HepG2 (cell line): Measurements from ENCODE around the gene PLXNB2. TPM values are rescaled to one million over a fixed set of nuclear protein-coding genes. Genes with fewer than 3 reads are reported as not detected.

Source experiments
- E2F5 ChIP-seq: sonication (generic); formaldehyde crosslinking; conservative IDR thresholded peaks from 2 replicates; pipeline ENCODE4 v1.4.0; 2020; ENCODE audit warnings: missing genetic modification reagents
- EP300 ChIP-seq, 3 experiments: sonication (generic) in 1 of 3; formaldehyde crosslinking in 1 of 3; IDR thresholded peaks; 2 replicates each; pipeline versions ENCODE4 v1.5.1 to v1.6.1; 2011 to 2020; ENCODE audit warnings: low read depth in 2 of 3, low read length in 2 of 3, borderline replicate concordance in 1 of 3, improper control_type of control experiment in 1 of 3, mild to moderate bottlenecking in 1 of 3, missing genetic modification reagents in 1 of 3, moderate library complexity in 1 of 3
- ESRRA ChIP-seq: sonication (generic); formaldehyde crosslinking; IDR thresholded peaks from 2 replicates; pipeline ENCODE4 v1.5.1; 2020; ENCODE audit warnings: mild to moderate bottlenecking, low read depth, missing genetic modification reagents
- GPN1 ChIP-seq: sonication (generic); formaldehyde crosslinking; IDR thresholded peaks from 2 replicates; pipeline ENCODE4 v1.5.1; 2020; ENCODE audit warnings: missing genetic modification reagents, borderline replicate concordance
- HNRNPK ChIP-seq: fragments of 200-400 bp; formaldehyde crosslinking; IDR thresholded peaks from 2 replicates; pipeline ENCODE4 v1.6.1; 2018; ENCODE audit warnings: low read length, low read depth, moderate library complexity, mild to moderate bottlenecking; ENCODE audit not compliant: poor library complexity, severe bottlenecking
- MAZ ChIP-seq, 2 experiments: sonication (generic) in 1 of 2; formaldehyde crosslinking in 1 of 2; IDR thresholded peaks; 2 replicates each; pipeline versions ENCODE4 v1.5.0 to v1.6.1; 2012 to 2020; ENCODE audit warnings: low read depth in 2 of 2, mild to moderate bottlenecking in 2 of 2, borderline replicate concordance in 1 of 2, improper control_type of control experiment in 1 of 2, low read length in 1 of 2, missing genetic modification reagents in 1 of 2, moderate library complexity in 1 of 2
- NFATC3 ChIP-seq: sonication (generic); formaldehyde crosslinking; IDR thresholded peaks from 2 replicates; pipeline ENCODE4 v1.5.1; 2020; ENCODE audit warnings: mild to moderate bottlenecking, missing genetic modification reagents
- RAD21 ChIP-seq: fragments of 450-650 bp; formaldehyde crosslinking; IDR thresholded peaks from 2 replicates; pipeline ENCODE4 v1.5.0; 2020; ENCODE audit warnings: mild to moderate bottlenecking
- RBFOX2 ChIP-seq: fragments of 200-400 bp; formaldehyde crosslinking; IDR thresholded peaks from 2 replicates; pipeline ENCODE4 v1.6.1; 2017; ENCODE audit warnings: low read depth, mild to moderate bottlenecking, low read length
- RBM39 ChIP-seq: fragments of 200-400 bp; formaldehyde crosslinking; IDR thresholded peaks from one replicate; pipeline ENCODE4 v1.6.1; 2018; ENCODE audit warnings: antibody characterized with exemption, mild to moderate bottlenecking, low read depth, low read length; ENCODE audit not compliant: poor library complexity, severe bottlenecking
- RFXAP ChIP-seq: sonication (generic); formaldehyde crosslinking; IDR thresholded peaks from 2 replicates; pipeline ENCODE4 v1.4.0; 2020; ENCODE audit warnings: missing genetic modification reagents, borderline replicate concordance
- RXRA ChIP-seq: sonication (generic); formaldehyde crosslinking; IDR thresholded peaks from 2 replicates; pipeline ENCODE4 v1.5.1; 2020; ENCODE audit warnings: missing genetic modification reagents
- ZFP82 ChIP-seq: sonication (generic); formaldehyde crosslinking; IDR thresholded peaks from 2 replicates; pipeline ENCODE4 v1.5.1; 2020; ENCODE audit warnings: mild to moderate bottlenecking, missing genetic modification reagents, borderline replicate concordance
- ZFX ChIP-seq: sonication (generic); formaldehyde crosslinking; IDR thresholded peaks from 2 replicates; pipeline ENCODE4 v1.4.0; 2020; ENCODE audit warnings: mild to moderate bottlenecking, low read depth, missing genetic modification reagents, moderate library complexity
- ZKSCAN5 ChIP-seq: sonication (generic); formaldehyde crosslinking; IDR thresholded peaks from 2 replicates; pipeline ENCODE4 v1.5.1; 2020; ENCODE audit warnings: mild to moderate bottlenecking, missing genetic modification reagents
- ZNF10 ChIP-seq: sonication (generic); formaldehyde crosslinking; IDR thresholded peaks from 2 replicates; pipeline ENCODE4 v1.4.0; 2020; ENCODE audit warnings: mild to moderate bottlenecking, low read depth, missing genetic modification reagents, borderline replicate concordance
- ZNF225 ChIP-seq: sonication (generic); formaldehyde crosslinking; IDR thresholded peaks from 2 replicates; pipeline ENCODE4 v1.4.0; 2020; ENCODE audit warnings: mild to moderate bottlenecking, missing genetic modification reagents
- ZNF33A ChIP-seq: sonication (generic); formaldehyde crosslinking; IDR thresholded peaks from 2 replicates; pipeline ENCODE4 v1.5.1; 2020; ENCODE audit warnings: missing genetic modification reagents, mild to moderate bottlenecking, moderate library complexity, borderline replicate concordance
- ZNF510 ChIP-seq: sonication (generic); formaldehyde crosslinking; IDR thresholded peaks from 2 replicates; pipeline ENCODE4 v1.4.0; 2020; ENCODE audit warnings: low read depth, mild to moderate bottlenecking, missing genetic modification reagents
- ZNF552 ChIP-seq: sonication (generic); formaldehyde crosslinking; IDR thresholded peaks from 2 replicates; pipeline ENCODE4 v1.9.0; 2022; ENCODE audit warnings: missing genetic modification reagents, mild to moderate bottlenecking, borderline replicate concordance
- ZNF563 ChIP-seq: sonication (generic); formaldehyde crosslinking; IDR thresholded peaks from 2 replicates; pipeline ENCODE4 v1.8.0; 2022; ENCODE audit warnings: mild to moderate bottlenecking, moderate library complexity, missing genetic modification reagents
- ZNF713 ChIP-seq: sonication (generic); formaldehyde crosslinking; IDR thresholded peaks from 2 replicates; pipeline ENCODE4 v1.4.0; 2020; ENCODE audit warnings: mild to moderate bottlenecking, missing genetic modification reagents
- polyA plus RNA-seq, 8 experiments: library from polyadenylated mRNA; depleted of rRNA in 3 of 8; stranded (reverse) in 7 of 8; unstranded in 1 of 8; fragments of >200 nt; fragmentation: Illumina TruSeq in 4 of 8; extraction: Trizol in 4 of 8; gene quantifications; 2 replicates each; pipeline versions ENCODE4 v1.2.1 to v1.2.3, GENCODE V29; 2011 to 2016; ENCODE audit warnings: low read depth in 4 of 8, missing spikeins in 1 of 8, mixed read lengths in 1 of 8; ENCODE audit not compliant: insufficient read depth in 1 of 8
- total RNA-seq, 5 experiments: library from RNA; depleted of rRNA; stranded (reverse); fragments of >200 nt; fragmentation: Illumina TruSeq; extraction: Trizol; gene quantifications; 2 replicates each; pipeline ENCODE4 v1.2.3, GENCODE V29; 2016; ENCODE audit warnings: low read depth in 1 of 5
- TF ChIP-seq, protein P1 (sequence below): sonication (generic); formaldehyde crosslinking; IDR thresholded peaks from 2 replicates; pipeline ENCODE4 v1.4.0; 2020; ENCODE audit warnings: missing genetic modification reagents
- TF ChIP-seq, protein P2 (sequence below): sonication (generic); formaldehyde crosslinking; IDR thresholded peaks from 2 replicates; pipeline ENCODE4 v1.8.0; 2022; ENCODE audit warnings: missing genetic modification reagents, mild to moderate bottlenecking, borderline replicate concordance
- TF ChIP-seq, protein P3 (sequence below): IDR thresholded peaks from 2 replicates; pipeline ENCODE4 v1.6.1; 2012; ENCODE audit warnings: inconsistent platforms

PLXNB2 gene
- total and polyA plus RNA-seq, 2 of the 13 experiments (the other 11 are each of a cell fraction or from before 2014, with no cell fraction given): 32.6 to 68.9 TPM

- TF ChIP-seq E2F5 (CRISPR knock-in tag) (no peak), RBM39 (peak; percentile 42), MAZ (IDR thresholded peaks at IDR 0.05; ENCODE audit: borderline replicate concordance, low read depth, low read length) (0 out of 2 replicates have a peak, but pooled peaks have one; percentile 42), MAZ (CRISPR knock-in tag; IDR thresholded peaks at IDR 0.05; ENCODE audit: low read depth) (no peak), EP300 (IDR thresholded peaks at IDR 0.05; ENCODE audit: low read depth in 2 of 2, low read length in 2 of 2) (no peak), EP300 (CRISPR knock-in tag; IDR thresholded peaks at IDR 0.05; ENCODE audit: borderline replicate concordance) (no peak), RXRA (CRISPR knock-in tag) (peak; percentile 18; the same call in 1 of the 2 replicates), HNRNPK (peak; percentile 73), ZNF225 (CRISPR knock-in tag) (0 out of 2 replicates have a peak, but pooled peaks have one; percentile 3), ZNF33A (CRISPR knock-in tag) (no peak), RAD21 (CRISPR knock-in tag) (peak; percentile 21; the same call in 1 of the 2 replicates), ZFP82 (no peak), ZFX (CRISPR knock-in tag) (0 out of 2 replicates have a peak, but pooled peaks have one; percentile 35), ZNF563 (CRISPR knock-in tag) (peak; percentile 37; the same call in 1 of the 2 replicates), ZNF10 (CRISPR knock-in tag) (no peak), ZNF713 (CRISPR knock-in tag) (no peak), ZKSCAN5 (CRISPR knock-in tag) (no peak), ESRRA (CRISPR knock-in tag) (no peak), RFXAP (no peak), RBFOX2 (0 out of 2 replicates have a peak, but pooled peaks have one; percentile 46), NFATC3 (no peak), ZNF552 (CRISPR knock-in tag) (no peak), ZNF510 (no peak), GPN1 (CRISPR knock-in tag) (no peak)
- TF ChIP-seq, protein P1, sequence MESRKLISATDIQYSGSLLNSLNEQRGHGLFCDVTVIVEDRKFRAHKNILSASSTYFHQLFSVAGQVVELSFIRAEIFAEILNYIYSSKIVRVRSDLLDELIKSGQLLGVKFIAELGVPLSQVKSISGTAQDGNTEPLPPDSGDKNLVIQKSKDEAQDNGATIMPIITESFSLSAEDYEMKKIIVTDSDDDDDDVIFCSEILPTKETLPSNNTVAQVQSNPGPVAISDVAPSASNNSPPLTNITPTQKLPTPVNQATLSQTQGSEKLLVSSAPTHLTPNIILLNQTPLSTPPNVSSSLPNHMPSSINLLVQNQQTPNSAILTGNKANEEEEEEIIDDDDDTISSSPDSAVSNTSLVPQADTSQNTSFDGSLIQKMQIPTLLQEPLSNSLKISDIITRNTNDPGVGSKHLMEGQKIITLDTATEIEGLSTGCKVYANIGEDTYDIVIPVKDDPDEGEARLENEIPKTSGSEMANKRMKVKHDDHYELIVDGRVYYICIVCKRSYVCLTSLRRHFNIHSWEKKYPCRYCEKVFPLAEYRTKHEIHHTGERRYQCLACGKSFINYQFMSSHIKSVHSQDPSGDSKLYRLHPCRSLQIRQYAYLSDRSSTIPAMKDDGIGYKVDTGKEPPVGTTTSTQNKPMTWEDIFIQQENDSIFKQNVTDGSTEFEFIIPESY (CRISPR knock-in tag): peak; percentile 99
- TF ChIP-seq, protein P2, sequence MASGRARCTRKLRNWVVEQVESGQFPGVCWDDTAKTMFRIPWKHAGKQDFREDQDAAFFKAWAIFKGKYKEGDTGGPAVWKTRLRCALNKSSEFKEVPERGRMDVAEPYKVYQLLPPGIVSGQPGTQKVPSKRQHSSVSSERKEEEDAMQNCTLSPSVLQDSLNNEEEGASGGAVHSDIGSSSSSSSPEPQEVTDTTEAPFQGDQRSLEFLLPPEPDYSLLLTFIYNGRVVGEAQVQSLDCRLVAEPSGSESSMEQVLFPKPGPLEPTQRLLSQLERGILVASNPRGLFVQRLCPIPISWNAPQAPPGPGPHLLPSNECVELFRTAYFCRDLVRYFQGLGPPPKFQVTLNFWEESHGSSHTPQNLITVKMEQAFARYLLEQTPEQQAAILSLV: no peak
- TF ChIP-seq, protein P3, sequence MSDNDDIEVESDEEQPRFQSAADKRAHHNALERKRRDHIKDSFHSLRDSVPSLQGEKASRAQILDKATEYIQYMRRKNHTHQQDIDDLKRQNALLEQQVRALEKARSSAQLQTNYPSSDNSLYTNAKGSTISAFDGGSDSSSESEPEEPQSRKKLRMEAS: peak; percentile 25; the same call in 1 of the 2 replicates
Observed at GRCh38 chr22:50276143-50276542, 31.3 kb downstream of the PLXNB2 start (continued).
